ENCODE results near the gene PGAP3.

The PGAP3 gene

GRCh38 chr17:39672522-39673334 lies 15.1 kb downstream of the PGAP3 start:
- DNase-seq (ENCODE audit: low spot score) = no peak

- no peak for DNase-seq (ENCODE audit: low spot score)
These were observed 16.0 kb downstream of the PGAP3 start for GRCh38 chr17:39671651-39672521.

- no peak for DNase-seq (ENCODE audit: low spot score)
These were observed 17.1 kb downstream of the PGAP3 start for GRCh38 chr17:39670746-39671145.

GRCh38 chr17:39669897-39670735 lies 17.7 kb downstream of the PGAP3 start:
- DNase-seq (ENCODE audit: low spot score) = no peak

GRCh38 chr17:39667945-39668924 lies 19.6 kb downstream of the PGAP3 start, which contains the start of gene PNMT:
PNMT (plus strand) TSS chr17:39668453; CDS start chr17:39668476, 23 bp downstream.
- DNase-seq (ENCODE audit: low spot score) = peak; percentile 60

- no peak for DNase-seq (ENCODE audit: low spot score)
These were observed 20.5 kb downstream of the PGAP3 start for GRCh38 chr17:39667262-39667944.

GRCh38 chr17:39666601-39667261 lies 21.1 kb downstream of the PGAP3 start:
- no peak for DNase-seq (ENCODE audit: low spot score)

GRCh38 chr17:39666231-39666600 lies 21.6 kb downstream of the PGAP3 start:
- DNase-seq (ENCODE audit: low spot score) = no peak

GRCh38 chr17:39665642-39666224 lies 22.1 kb downstream of the PGAP3 start:
- no peak for DNase-seq (ENCODE audit: low spot score)

- DNase-seq (ENCODE audit: low spot score) = no peak
These were observed 23.0 kb downstream of the PGAP3 start, which contains the start of gene TCAP for GRCh38 chr17:39664581-39665561. TCAP (plus strand) TSS chr17:39665349; CDS start chr17:39665360, 11 bp downstream.

GRCh38 chr17:39663688-39664580 lies 23.9 kb downstream of the PGAP3 start:
- no peak for DNase-seq (ENCODE audit: low spot score)

GRCh38 chr17:39663340-39663687 lies 24.5 kb downstream of the PGAP3 start:
- DNase-seq (ENCODE audit: low spot score) = no peak

- no peak for DNase-seq (ENCODE audit: low spot score)
These were observed 25.1 kb downstream of the PGAP3 start for GRCh38 chr17:39662551-39663339.

- no peak for DNase-seq (ENCODE audit: low spot score)
These were observed 25.9 kb downstream of the PGAP3 start for GRCh38 chr17:39661744-39662541.

All from hematopoietic multipotent progenitor cell treated with erythropoietin and hydrocortisone succinate and interleukin-3 and kit ligand, for 15 days (in vitro differentiated cells).